HepG2 (cell line): ENCODE results near the gene HDAC5. TPM values are rescaled to one million over a fixed set of nuclear protein-coding genes. Genes with fewer than 3 reads are reported as not detected.

Experiments used
- CEBPZ ChIP-seq: IDR thresholded peaks from 2 replicates; pipeline ENCODE4 v1.6.1; 2012; ENCODE audit warnings: low read length, improper control_type of control experiment
- DNMT3B ChIP-seq: conservative IDR thresholded peaks from 2 replicates; pipeline ENCODE4 v1.6.1; 2016; ENCODE audit warnings: missing biosample characterization, control low read depth
- DRAP1 ChIP-seq: IDR thresholded peaks from 2 replicates; pipeline ENCODE4 v1.6.1; 2016; ENCODE audit warnings: missing genetic modification reagents, missing compliant biosample characterization
- EEA1 ChIP-seq: sonication (generic); formaldehyde crosslinking; IDR thresholded peaks from 2 replicates; pipeline ENCODE4 v1.5.1; 2020; ENCODE audit warnings: mild to moderate bottlenecking, missing genetic modification reagents, borderline replicate concordance
- HOXA7 ChIP-seq: sonication (generic); formaldehyde crosslinking; IDR thresholded peaks from 2 replicates; pipeline ENCODE4 v1.8.1; 2022; ENCODE audit warnings: mild to moderate bottlenecking, missing genetic modification reagents, moderate library complexity
- IRF1 ChIP-seq: sonication (generic); formaldehyde crosslinking; IDR thresholded peaks from 2 replicates; pipeline ENCODE4 v1.4.0; 2020; ENCODE audit warnings: low read depth, mild to moderate bottlenecking, missing genetic modification reagents
- IRX3 ChIP-seq: sonication (generic); formaldehyde crosslinking; IDR thresholded peaks from 2 replicates; pipeline ENCODE4 v1.8.1; 2023; ENCODE audit warnings: mild to moderate bottlenecking, low read depth, missing genetic modification reagents, borderline replicate concordance
- KDM1A ChIP-seq: IDR thresholded peaks from 2 replicates; pipeline ENCODE4 v1.6.1; 2016; ENCODE audit warnings: missing compliant biosample characterization
- MXD3 ChIP-seq: IDR thresholded peaks from 2 replicates; pipeline ENCODE4 v1.6.1; 2016; ENCODE audit warnings: mild to moderate bottlenecking, missing biosample characterization, missing genetic modification reagents
- REPIN1 ChIP-seq: sonication (generic); formaldehyde crosslinking; IDR thresholded peaks from 2 replicates; pipeline ENCODE4 v1.8.0; 2022; ENCODE audit warnings: missing genetic modification reagents, low read depth, mild to moderate bottlenecking, borderline replicate concordance
- RFXANK ChIP-seq: IDR thresholded peaks from 2 replicates; pipeline ENCODE4 v1.6.1; 2016
- SETDB1 ChIP-seq: sonication (generic); formaldehyde crosslinking; IDR thresholded peaks from 2 replicates; pipeline ENCODE4 v1.5.1; 2020; ENCODE audit warnings: missing genetic modification reagents, mild to moderate bottlenecking, borderline replicate concordance
- SP5 ChIP-seq: IDR thresholded peaks from 2 replicates; pipeline ENCODE4 v1.6.1; 2016; ENCODE audit warnings: low read depth, borderline replicate concordance
- SRY ChIP-seq: sonication (generic); formaldehyde crosslinking; IDR thresholded peaks from 2 replicates; pipeline ENCODE4 v1.8.0; 2022; ENCODE audit warnings: mild to moderate bottlenecking, missing genetic modification reagents
- THAP8 ChIP-seq: sonication (generic); formaldehyde crosslinking; IDR thresholded peaks from 2 replicates; pipeline ENCODE4 v1.5.1; 2020; ENCODE audit warnings: missing genetic modification reagents, mild to moderate bottlenecking, borderline replicate concordance
- TRIM24 ChIP-seq: sonication (generic); formaldehyde crosslinking; IDR thresholded peaks from 2 replicates; pipeline ENCODE4 v1.8.0; 2022; ENCODE audit warnings: mild to moderate bottlenecking, missing genetic modification reagents
- ZFP41 ChIP-seq: sonication (generic); formaldehyde crosslinking; IDR thresholded peaks from 2 replicates; pipeline ENCODE4 v1.4.0; 2020; ENCODE audit warnings: mild to moderate bottlenecking, missing genetic modification reagents, borderline replicate concordance
- ZNF10 ChIP-seq: sonication (generic); formaldehyde crosslinking; IDR thresholded peaks from 2 replicates; pipeline ENCODE4 v1.4.0; 2020; ENCODE audit warnings: mild to moderate bottlenecking, low read depth, missing genetic modification reagents, borderline replicate concordance
- ZNF263 ChIP-seq: sonication (generic); formaldehyde crosslinking; IDR thresholded peaks from 2 replicates; pipeline ENCODE4 v1.4.0; 2020; ENCODE audit warnings: missing genetic modification reagents
- ZNF33B ChIP-seq: sonication (generic); formaldehyde crosslinking; IDR thresholded peaks from 2 replicates; pipeline ENCODE4 v1.5.1; 2020; ENCODE audit warnings: mild to moderate bottlenecking, missing genetic modification reagents
- ZNF354B ChIP-seq: sonication (generic); formaldehyde crosslinking; IDR thresholded peaks from 2 replicates; pipeline ENCODE4 v1.8.0; 2022; ENCODE audit warnings: mild to moderate bottlenecking, missing genetic modification reagents
- ZNF788 ChIP-seq: sonication (generic); formaldehyde crosslinking; IDR thresholded peaks from 2 replicates; pipeline ENCODE4 v1.5.0; 2020; ENCODE audit warnings: mild to moderate bottlenecking, missing genetic modification reagents, borderline replicate concordance
- ZSCAN20 ChIP-seq: sonication (generic); formaldehyde crosslinking; IDR thresholded peaks from 2 replicates; pipeline ENCODE4 v1.4.0; 2020; ENCODE audit warnings: missing genetic modification reagents, mild to moderate bottlenecking, borderline replicate concordance
- ZSCAN21 ChIP-seq: sonication (generic); formaldehyde crosslinking; IDR thresholded peaks from 2 replicates; pipeline ENCODE4 v1.8.0; 2022; ENCODE audit warnings: mild to moderate bottlenecking, missing genetic modification reagents, moderate library complexity, borderline replicate concordance
- polyA plus RNA-seq, 8 experiments: library from polyadenylated mRNA; depleted of rRNA in 3 of 8; stranded (reverse) in 7 of 8; unstranded in 1 of 8; fragments of >200 nt; fragmentation: Illumina TruSeq in 4 of 8; extraction: Trizol in 4 of 8; gene quantifications; 2 replicates each; pipeline versions ENCODE4 v1.2.1 to v1.2.3, GENCODE V29; 2011 to 2016; ENCODE audit warnings: low read depth in 4 of 8, missing spikeins in 1 of 8, mixed read lengths in 1 of 8; ENCODE audit not compliant: insufficient read depth in 1 of 8
- total RNA-seq, 5 experiments: library from RNA; depleted of rRNA; stranded (reverse); fragments of >200 nt; fragmentation: Illumina TruSeq; extraction: Trizol; gene quantifications; 2 replicates each; pipeline ENCODE4 v1.2.3, GENCODE V29; 2016; ENCODE audit warnings: low read depth in 1 of 5

HDAC5 gene
- total and polyA plus RNA-seq, 2 of the 13 experiments (the other 11 are each of a cell fraction or from before 2014, with no cell fraction given), result 46.4 to 85.4 TPM

- TF ChIP-seq TRIM24 (CRISPR knock-in tag), result no peak
- TF ChIP-seq ZSCAN20 (CRISPR knock-in tag), result peak; percentile 81; the same call in 1 of the 2 replicates
- TF ChIP-seq KDM1A (CRISPR knock-in tag), result peak; percentile 71; the same call in 1 of the 2 replicates
- TF ChIP-seq IRF1 (CRISPR knock-in tag), result no peak
- peak; percentile 59; the same call in 1 of the 2 replicates for TF ChIP-seq ZFP41 (CRISPR knock-in tag)
- no peak for TF ChIP-seq ZNF10 (CRISPR knock-in tag)
- TF ChIP-seq ZNF263 (CRISPR knock-in tag), result peak; percentile 45
- peak; percentile 88; the same call in 1 of the 2 replicates for TF ChIP-seq ZNF354B
- TF ChIP-seq SRY (CRISPR knock-in tag), result peak; percentile 78; the same call in 1 of the 2 replicates
- peak; percentile 25; the same call in 1 of the 2 replicates for TF ChIP-seq EEA1 (CRISPR knock-in tag)
- peak; percentile 99 for TF ChIP-seq REPIN1 (CRISPR knock-in tag)
- peak; percentile 98 for TF ChIP-seq SP5 (CRISPR knock-in tag)
- TF ChIP-seq THAP8, result no peak
- peak; percentile 100 for TF ChIP-seq ZNF788
- TF ChIP-seq CEBPZ, result no peak
- no peak for TF ChIP-seq SETDB1 (CRISPR knock-in tag)
- TF ChIP-seq DRAP1 (CRISPR knock-in tag), result peak; percentile 100
- TF ChIP-seq DNMT3B (CRISPR knock-in tag), result no peak
- TF ChIP-seq ZSCAN21 (CRISPR knock-in tag), result peak; percentile 95
- no peak for TF ChIP-seq HOXA7 (CRISPR knock-in tag)
- peak; percentile 92 for TF ChIP-seq RFXANK (CRISPR knock-in tag)
- TF ChIP-seq MXD3, result peak; percentile 82; the same call in 1 of the 2 replicates
- peak; percentile 39; the same call in 1 of the 2 replicates for TF ChIP-seq ZNF33B
- TF ChIP-seq IRX3 (CRISPR knock-in tag), result peak; percentile 95; the same call in 1 of the 2 replicates
Observed at GRCh38 chr17:44110823-44111633, 12.4 kb downstream of the HDAC5 start (continued).
